H9 (cell line): Measurements from ENCODE around the gene EPB41L2. TPM values are rescaled to one million over a fixed set of nuclear protein-coding genes. Genes with fewer than 3 reads are reported as not detected.

Experiments
- DNase-seq: peaks from one replicate; pipeline ENCODE4 v3.0.0-alpha.2; 2017
- H2AFZ ChIP-seq: one replicate; pipeline ENCODE4 v1.6.1; 2013; ENCODE audit warnings: mild to moderate bottlenecking, low read length, control low read depth, moderate library complexity
- H2AK5ac ChIP-seq: 2 replicates; pipeline ENCODE4 v1.6.1; 2013; ENCODE audit warnings: low read length, control low read depth, mixed read lengths; ENCODE audit not compliant: insufficient read length
- H2BK120ac ChIP-seq: one replicate; pipeline ENCODE4 v1.6.1; 2013; ENCODE audit warnings: low read depth, mild to moderate bottlenecking, low read length, control low read depth, inconsistent platforms; ENCODE audit not compliant: poor library complexity, severe bottlenecking
- H2BK12ac ChIP-seq: 2 replicates; pipeline ENCODE4 v1.6.1; 2013; ENCODE audit warnings: low read length, control low read depth, mixed read lengths, low read depth; ENCODE audit not compliant: insufficient read length
- H2BK15ac ChIP-seq: 2 replicates; pipeline ENCODE4 v1.6.1; 2013; ENCODE audit warnings: low read depth, low read length, control low read depth
- H2BK20ac ChIP-seq: one replicate; pipeline ENCODE4 v1.6.1; 2013; ENCODE audit warnings: low read depth, mild to moderate bottlenecking, low read length, control low read depth, inconsistent platforms; ENCODE audit not compliant: poor library complexity, severe bottlenecking
- H2BK5ac ChIP-seq: 2 replicates; pipeline ENCODE4 v1.6.1; 2013; ENCODE audit warnings: low read length, control low read depth, mixed read lengths; ENCODE audit not compliant: insufficient read length
- H3K14ac ChIP-seq: 2 replicates; pipeline ENCODE4 v1.6.1; 2013; ENCODE audit warnings: low read length, control low read depth; ENCODE audit not compliant: insufficient read depth
- H3K18ac ChIP-seq: 2 replicates; pipeline ENCODE4 v1.6.1; 2013; ENCODE audit warnings: low read depth, mild to moderate bottlenecking, mixed read lengths, low read length, control low read depth; ENCODE audit not compliant: insufficient read length
- H3K23ac ChIP-seq: 2 replicates; pipeline ENCODE4 v1.6.1; 2013; ENCODE audit warnings: low read length, control low read depth, mixed read lengths, low read depth; ENCODE audit not compliant: insufficient read length
- H3K23me2 ChIP-seq: 2 replicates; pipeline ENCODE4 v1.6.1; 2013; ENCODE audit warnings: low read depth, mild to moderate bottlenecking, mixed read lengths, low read length, control low read depth; ENCODE audit not compliant: insufficient read length, poor library complexity, severe bottlenecking
- H3K27ac ChIP-seq: 2 replicates; pipeline ENCODE4 v1.5.1; 2013; ENCODE audit warnings: low read length, control low read depth, mixed read lengths, low read depth; ENCODE audit not compliant: insufficient read length
- H3K27me3 ChIP-seq: 2 replicates; pipeline ENCODE4 v1.6.1; 2013; ENCODE audit warnings: low read length, control low read depth, inconsistent platforms; ENCODE audit not compliant: insufficient read depth
- H3K4ac ChIP-seq: 2 replicates; pipeline ENCODE4 v1.6.1; 2013; ENCODE audit warnings: low read depth, mild to moderate bottlenecking, control low read depth, inconsistent platforms, low read length, moderate library complexity
- H3K4me1 ChIP-seq: 2 replicates; pipeline ENCODE4 v1.6.1; 2013; ENCODE audit warnings: low read length, control low read depth, inconsistent platforms; ENCODE audit not compliant: insufficient read depth
- H3K4me2 ChIP-seq: 2 replicates; pipeline ENCODE4 v1.6.1; 2013; ENCODE audit warnings: low read length, control low read depth, mixed read lengths; ENCODE audit not compliant: insufficient read length, insufficient read depth
- H3K56ac ChIP-seq: 2 replicates; pipeline ENCODE4 v1.6.1; 2013; ENCODE audit warnings: low read depth, mild to moderate bottlenecking, mixed read lengths, low read length, control low read depth; ENCODE audit not compliant: insufficient read length
- H3K79me1 ChIP-seq: 2 replicates; pipeline ENCODE4 v1.6.1; 2013; ENCODE audit warnings: low read depth, mild to moderate bottlenecking, moderate library complexity, low read length, control low read depth, inconsistent platforms; ENCODE audit not compliant: insufficient read depth, poor library complexity, severe bottlenecking
- H3K79me2 ChIP-seq: 2 replicates; pipeline ENCODE4 v1.6.1; 2013; ENCODE audit warnings: low read length, control low read depth, inconsistent platforms; ENCODE audit not compliant: insufficient read depth
- H3K9ac ChIP-seq: 2 replicates; pipeline ENCODE4 v1.6.1; 2013; ENCODE audit warnings: low read length, control low read depth, mixed read lengths; ENCODE audit not compliant: insufficient read length; ENCODE audit errors: extremely low read depth
- H3K9me3 ChIP-seq: one replicate; pipeline ENCODE4 v1.6.1; 2013; ENCODE audit warnings: low read depth, low read length, inconsistent platforms; ENCODE audit not compliant: control insufficient read depth
- H3T11ph ChIP-seq: one replicate; pipeline ENCODE4 v1.6.1; 2013; ENCODE audit warnings: mild to moderate bottlenecking, low read length, control low read depth, inconsistent platforms
- H4K20me1 ChIP-seq: one replicate; pipeline ENCODE4 v1.6.1; 2013; ENCODE audit not compliant: control insufficient read depth, insufficient read length, insufficient read depth
- H4K5ac ChIP-seq: 2 replicates; pipeline ENCODE4 v1.6.1; 2013; ENCODE audit warnings: low read depth, mild to moderate bottlenecking, mixed read lengths, low read length, control low read depth; ENCODE audit not compliant: insufficient read length
- H4K8ac ChIP-seq: replicated peaks from 2 replicates; pipeline ENCODE4 v1.6.1; 2013; ENCODE audit warnings: low read length, control low read depth, mixed read lengths, low read depth; ENCODE audit not compliant: insufficient read length
- H4K91ac ChIP-seq: 2 replicates; pipeline ENCODE4 v1.6.1; 2013; ENCODE audit warnings: low read depth, mild to moderate bottlenecking, moderate library complexity, mixed read lengths, low read length, control low read depth; ENCODE audit not compliant: insufficient read length
- H3K27ac Mint-ChIP-seq, 3 experiments: 2 replicates in 2 of 3; 3 replicates in 1 of 3; pipeline ENCODE4 v1.8.0; 2020 to 2021; ENCODE audit warnings: mixed read lengths in 3 of 3, mild to moderate bottlenecking in 1 of 3, moderate library complexity in 1 of 3
- H3K27me3 Mint-ChIP-seq: 2 replicates; pipeline ENCODE4 v1.8.0; 2021; ENCODE audit warnings: low read depth, mild to moderate bottlenecking, moderate library complexity, mixed read lengths
- H3K36me3 Mint-ChIP-seq, 3 experiments: 2 replicates in 2 of 3; 3 replicates in 1 of 3; pipeline ENCODE4 v1.8.0; 2020 to 2021; ENCODE audit warnings: low read depth in 3 of 3, mixed read lengths in 3 of 3; ENCODE audit not compliant: insufficient read depth in 1 of 3
- H3K4me1 Mint-ChIP-seq, 2 experiments: 2 replicates each; pipeline ENCODE4 v1.8.0; 2020; ENCODE audit warnings: mixed read lengths in 2 of 2
- H3K4me3 Mint-ChIP-seq, 2 experiments: 2 replicates in 1 of 2; 3 replicates in 1 of 2; pipeline ENCODE4 v1.8.0; 2020 to 2021; ENCODE audit warnings: mild to moderate bottlenecking in 2 of 2, mixed read lengths in 2 of 2, moderate library complexity in 1 of 2
- H3K9me3 Mint-ChIP-seq, 2 experiments: 2 replicates in 1 of 2; 3 replicates in 1 of 2; pipeline ENCODE4 v1.8.0; 2020; ENCODE audit warnings: mild to moderate bottlenecking in 2 of 2, mixed read lengths in 2 of 2, moderate library complexity in 1 of 2
- WGBS: extraction: QIAGEN DNeasy Blood & Tissue Kit; methylation state at CpG from one replicate; pipeline ENCODE4 v1.1.7; 2013; ENCODE audit warnings: missing lambda C conversion rate, low lambda C conversion rate, mixed read lengths; ENCODE audit not compliant: insufficient read length; ENCODE audit errors: extremely low coverage; 5-methylcytosine and 5-hydroxymethylcytosine counted together
- total RNA-seq: library from RNA; stranded (reverse); gene quantifications from 2 replicates; pipeline ENCODE4 v1.2.1, GENCODE V29; 2021
- TF ChIP-seq, protein P1 (sequence below): fragments of 200-600 bp; sonication (generic); conservative IDR thresholded peaks from 3 replicates; pipeline ENCODE4 v1.8.0; 2021; ENCODE audit warnings: antibody characterized with exemption, mild to moderate bottlenecking

EPB41L2 gene
- total RNA-seq, 1 experiment from 2014 or later: 90.2 TPM

DNA sequence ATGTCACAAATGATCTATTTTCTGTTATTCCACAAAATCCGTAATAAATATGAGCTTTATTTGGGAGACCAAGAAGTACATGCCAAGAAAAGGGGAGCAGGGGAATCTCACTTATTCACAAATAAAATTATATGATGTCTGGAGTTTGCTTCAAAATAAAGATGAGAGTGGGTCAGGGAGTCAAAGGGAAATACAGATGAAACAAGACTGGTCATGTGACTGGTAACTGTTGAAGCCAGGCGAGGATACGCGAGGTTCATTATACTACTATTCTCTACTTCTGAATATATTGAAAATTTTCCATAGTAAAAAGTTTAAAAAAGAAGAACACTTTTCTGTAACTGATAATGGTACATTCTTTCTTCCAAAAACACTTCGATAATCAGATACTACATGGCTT lies 14.6 kb downstream of the EPB41L2 start:
- Histone ChIP-seq H3K56ac (no peak overlapping the region), H3T11ph (no peak overlapping the region), H3K9ac (no peak overlapping the region), H2AFZ (no peak overlapping the region), H3K27me3 (no peaks in the 10 kb centered on the region), H2BK20ac (no peak overlapping the region), H3K79me1 (no peaks in the 10 kb centered on the region), H3K79me2 (peaks cover under 1% of the 10 kb centered on the region; the same call in 1 of the 2 replicates), H3K4ac (no peak overlapping the region), H4K20me1 (no peaks in the 10 kb centered on the region), H3K14ac (no peak overlapping the region), H2BK5ac (no peak overlapping the region), H3K4me2 (no peak overlapping the region), H3K9me3 (no peaks in the 10 kb centered on the region), H3K23ac (no peak overlapping the region), H2BK15ac (no peak overlapping the region), H4K8ac (no peak overlapping the region), H2AK5ac (no peak overlapping the region), H3K18ac (no peak overlapping the region), H3K4me1 (no peaks in the 10 kb centered on the region), H3K27ac (no peak overlapping the region), H2BK120ac (no peak overlapping the region), H4K91ac (no peak overlapping the region), H4K5ac (no peak overlapping the region), H2BK12ac (no peak overlapping the region), H3K23me2 (no peaks in the 10 kb centered on the region)
- peaks cover 0 to 2% (median 0%) of the 10 kb centered on the region in 3 experiments; a peak in 2 of 7 replicates for H3K36me3 Mint-ChIP-seq
- H3K4me1 Mint-ChIP-seq: peaks cover 5 to 10% of the 10 kb centered on the region in 2 experiments; a peak in 3 of 4 replicates
- H3K9me3 Mint-ChIP-seq: no peaks in the 10 kb centered on the region
- H3K27me3 Mint-ChIP-seq: no peaks in the 10 kb centered on the region
- H3K4me3 Mint-ChIP-seq: no peak overlapping the region
- no CpG with 5 or more reads among the region's 5 CpGs for WGBS
- H3K27ac Mint-ChIP-seq: 0 out of 7 replicates have a peak overlapping the region, but pooled peaks of 1 of the 3 experiments have one; percentile 31
- TF ChIP-seq, protein P1, sequence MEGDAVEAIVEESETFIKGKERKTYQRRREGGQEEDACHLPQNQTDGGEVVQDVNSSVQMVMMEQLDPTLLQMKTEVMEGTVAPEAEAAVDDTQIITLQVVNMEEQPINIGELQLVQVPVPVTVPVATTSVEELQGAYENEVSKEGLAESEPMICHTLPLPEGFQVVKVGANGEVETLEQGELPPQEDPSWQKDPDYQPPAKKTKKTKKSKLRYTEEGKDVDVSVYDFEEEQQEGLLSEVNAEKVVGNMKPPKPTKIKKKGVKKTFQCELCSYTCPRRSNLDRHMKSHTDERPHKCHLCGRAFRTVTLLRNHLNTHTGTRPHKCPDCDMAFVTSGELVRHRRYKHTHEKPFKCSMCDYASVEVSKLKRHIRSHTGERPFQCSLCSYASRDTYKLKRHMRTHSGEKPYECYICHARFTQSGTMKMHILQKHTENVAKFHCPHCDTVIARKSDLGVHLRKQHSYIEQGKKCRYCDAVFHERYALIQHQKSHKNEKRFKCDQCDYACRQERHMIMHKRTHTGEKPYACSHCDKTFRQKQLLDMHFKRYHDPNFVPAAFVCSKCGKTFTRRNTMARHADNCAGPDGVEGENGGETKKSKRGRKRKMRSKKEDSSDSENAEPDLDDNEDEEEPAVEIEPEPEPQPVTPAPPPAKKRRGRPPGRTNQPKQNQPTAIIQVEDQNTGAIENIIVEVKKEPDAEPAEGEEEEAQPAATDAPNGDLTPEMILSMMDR: no peak
- no peak for DNase-seq
